H7 (cell line): ENCODE measurements around the gene HSD17B7. TPM values are rescaled to one million over a fixed set of nuclear protein-coding genes. Genes with fewer than 3 reads are reported as not detected.
"Not testable (repeated sequence)": the region's sequence is repeated elsewhere in the genome, so short reads cannot be mapped to it uniquely, and the experiment has no call there.

Experiments used
- DNase-seq: peaks from one replicate; pipeline ENCODE4 v3.0.0; 2012
- H3K27me3 ChIP-seq: 2 replicates; pipeline ENCODE4 v1.6.0; 2011; ENCODE audit warnings: mild to moderate bottlenecking, low read length; ENCODE audit not compliant: control insufficient read depth, insufficient read depth
- H3K36me3 ChIP-seq: replicated peaks from 2 replicates; pipeline ENCODE4 v1.5.1; 2011; ENCODE audit warnings: low read length; ENCODE audit not compliant: control insufficient read depth, insufficient read depth
- H3K4me3 ChIP-seq: 2 replicates; pipeline ENCODE4 v1.5.1; 2011; ENCODE audit warnings: low read depth, mild to moderate bottlenecking, control low read depth, low read length, moderate library complexity; ENCODE audit not compliant: insufficient read depth
- total RNA-seq: library from RNA; depleted of rRNA; stranded (reverse); fragments of >200 nt; shearing (Covaris generic); gene quantifications from 2 replicates; pipeline ENCODE4 v1.2.3, GENCODE V29; 2014; rRNA removed

HSD17B7 gene, protein sequence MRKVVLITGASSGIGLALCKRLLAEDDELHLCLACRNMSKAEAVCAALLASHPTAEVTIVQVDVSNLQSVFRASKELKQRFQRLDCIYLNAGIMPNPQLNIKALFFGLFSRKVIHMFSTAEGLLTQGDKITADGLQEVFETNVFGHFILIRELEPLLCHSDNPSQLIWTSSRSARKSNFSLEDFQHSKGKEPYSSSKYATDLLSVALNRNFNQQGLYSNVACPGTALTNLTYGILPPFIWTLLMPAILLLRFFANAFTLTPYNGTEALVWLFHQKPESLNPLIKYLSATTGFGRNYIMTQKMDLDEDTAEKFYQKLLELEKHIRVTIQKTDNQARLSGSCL
- total RNA-seq, result 27.3 and 38.1 TPM in 2 replicates

- not testable (repeated sequence) for H3K36me3 ChIP-seq, H3K27me3 ChIP-seq
- peak within 1 kb of the TSS; percentile 47 for H3K4me3 ChIP-seq
- DNase-seq, result peak; percentile 26
Measured at GRCh38 chr1:162790303-162790984, at the start of gene HSD17B7. TSS of gene HSD17B7 (plus strand) at chr1:162790702. CDS start at chr1:162790801, 99 bp downstream.

DNA sequence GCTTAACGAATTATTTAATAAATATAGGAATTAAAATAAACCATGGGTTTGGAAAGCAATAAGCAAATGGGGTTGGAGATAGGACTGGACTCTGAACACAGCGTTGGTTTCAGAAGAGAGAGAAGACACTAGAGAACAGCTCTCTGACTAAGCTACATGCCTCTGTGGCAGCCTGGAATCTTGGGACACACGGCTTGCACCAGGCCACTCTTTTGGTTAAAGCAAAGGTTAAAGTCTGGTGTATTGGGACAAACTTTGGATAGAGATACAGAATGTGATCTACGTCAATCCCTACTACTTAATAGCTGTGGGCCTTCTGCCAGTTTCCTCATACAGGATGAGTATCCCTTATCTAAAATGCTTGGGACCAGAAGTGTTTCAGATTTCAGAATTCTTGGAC, 49.7 kb upstream of the HSD17B7 start:
- DNase-seq, result no peak
- Histone ChIP-seq H3K36me3 (no peaks in the 10 kb centered on the region), H3K4me3 (no peak overlapping the region), H3K27me3 (no peaks in the 10 kb centered on the region)

GRCh38 chr1:162741574-162741973, 48.9 kb upstream of the HSD17B7 start:
- no peak for DNase-seq
- no peaks in the 10 kb centered on the region for H3K27me3 ChIP-seq
- H3K4me3 ChIP-seq, result no peak overlapping the region
- H3K36me3 ChIP-seq, result no peaks in the 10 kb centered on the region

GRCh38 chr1:162746264-162746942, 44.1 kb upstream of the HSD17B7 start:
- DNase-seq, H3K27me3 ChIP-seq, H3K4me3 ChIP-seq, H3K36me3 ChIP-seq: not testable (repeated sequence)

DNA sequence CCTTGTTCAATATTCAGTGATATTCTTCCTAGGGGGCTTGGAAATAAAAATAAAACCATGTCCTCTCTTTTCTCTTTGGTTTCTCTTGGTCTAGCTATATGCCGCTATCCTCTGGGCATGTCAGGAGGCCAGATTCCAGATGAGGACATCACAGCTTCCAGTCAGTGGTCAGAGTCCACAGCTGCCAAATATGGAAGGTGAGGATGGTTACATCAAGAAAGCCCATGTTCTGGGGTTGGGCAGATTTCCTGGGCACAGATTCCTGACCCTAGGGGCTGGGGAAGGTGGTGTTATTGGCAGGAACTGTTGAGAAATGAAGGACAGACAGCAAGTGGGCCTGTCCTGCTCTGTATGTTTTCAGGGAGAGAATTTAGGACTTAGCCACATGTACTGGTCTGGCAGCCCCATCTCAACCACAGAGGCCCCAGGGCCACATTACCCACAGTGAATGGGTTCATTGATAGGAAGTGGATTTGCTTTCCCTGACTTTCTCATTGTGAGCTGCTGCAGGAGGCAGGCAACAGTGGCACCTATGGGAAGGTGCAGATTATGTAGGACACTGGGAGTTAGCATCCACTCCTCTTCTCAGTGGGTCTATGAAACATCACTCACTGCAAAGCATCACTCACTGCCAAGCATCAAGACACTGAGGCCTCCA, 37.4 kb upstream of the HSD17B7 start:
- no peak for DNase-seq
- Histone ChIP-seq H3K27me3 (no peaks in the 10 kb centered on the region), H3K36me3 (no peaks in the 10 kb centered on the region), H3K4me3 (no peak overlapping the region)

GRCh38 chr1:162753998-162754585, 36.4 kb upstream of the HSD17B7 start:
- Histone ChIP-seq H3K4me3 (no peak overlapping the region), H3K36me3 (no peaks in the 10 kb centered on the region), H3K27me3 (no peaks in the 10 kb centered on the region)
- no peak for DNase-seq

DNA sequence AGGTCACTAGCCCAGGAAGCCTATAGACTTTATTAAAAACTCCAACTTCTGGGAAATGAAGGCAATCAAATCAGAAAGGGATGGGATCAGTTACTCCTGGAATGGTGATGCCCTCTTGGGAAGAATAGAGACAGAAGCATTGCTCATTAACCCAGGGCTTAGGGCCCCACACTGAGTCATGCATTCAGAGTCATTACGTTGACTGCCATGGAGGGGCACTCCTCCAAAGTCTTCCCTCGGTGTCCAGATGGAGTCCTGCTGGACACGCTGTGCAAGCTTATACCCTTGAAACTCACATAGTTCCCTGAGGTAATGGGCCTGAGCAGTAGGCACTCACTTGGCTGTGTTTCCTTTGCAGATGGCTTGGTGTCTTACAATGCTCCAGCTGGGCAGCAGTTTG, 35.2 kb upstream of the HSD17B7 start:
- Histone ChIP-seq H3K36me3 (no peaks in the 10 kb centered on the region), H3K27me3 (no peaks in the 10 kb centered on the region), H3K4me3 (no peak overlapping the region)
- DNase-seq, result no peak

GRCh38 chr1:162756523-162756922, 34.0 kb upstream of the HSD17B7 start:
- no peaks in the 10 kb centered on the region for H3K27me3 ChIP-seq
- H3K4me3 ChIP-seq, result no peak overlapping the region
- no peak for DNase-seq
- no peaks in the 10 kb centered on the region for H3K36me3 ChIP-seq

DNA sequence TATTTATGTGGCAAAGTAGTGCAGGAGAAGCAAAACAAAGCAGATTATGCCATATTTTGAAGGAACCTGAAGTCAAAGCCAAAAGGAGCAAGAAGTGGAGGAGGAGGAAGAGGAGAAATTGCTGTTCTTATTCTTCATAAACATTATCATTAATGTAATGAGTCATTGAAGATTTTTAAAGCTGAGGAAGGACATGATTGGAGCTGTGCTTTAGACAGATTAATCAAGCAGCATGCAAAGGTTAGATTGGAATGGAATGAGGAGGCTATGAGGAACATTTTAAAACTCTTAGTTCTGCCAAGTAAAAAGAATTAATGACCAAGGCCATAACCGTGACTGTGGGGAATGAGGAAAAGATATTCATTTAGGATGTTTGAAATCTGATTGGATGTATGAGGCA, 33.0 kb upstream of the HSD17B7 start:
- Histone ChIP-seq H3K36me3 (no peaks in the 10 kb centered on the region), H3K27me3 (no peaks in the 10 kb centered on the region), H3K4me3 (no peak overlapping the region)
- DNase-seq, result no peak

DNA sequence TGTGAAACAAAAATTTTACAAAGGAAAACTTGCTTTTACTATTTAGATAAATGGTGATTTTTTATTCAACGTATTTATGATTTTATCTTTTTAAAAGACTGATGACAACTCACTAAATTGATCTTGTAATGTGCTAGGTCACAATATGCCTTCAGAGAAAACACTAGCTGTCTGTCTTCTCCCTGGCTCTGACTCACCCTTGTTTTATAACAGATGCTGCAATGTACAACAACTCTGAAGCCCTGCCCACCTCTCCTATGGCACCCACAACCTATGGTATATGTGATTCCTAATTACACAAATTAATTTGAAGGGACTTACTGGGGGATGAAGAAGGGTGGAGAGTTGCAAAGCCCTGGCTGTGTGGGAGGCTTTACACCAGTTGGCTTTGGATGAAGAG, 24.7 kb upstream of the HSD17B7 start:
- Histone ChIP-seq H3K36me3 (no peaks in the 10 kb centered on the region), H3K4me3 (no peak overlapping the region), H3K27me3 (no peaks in the 10 kb centered on the region)
- no peak for DNase-seq

DNA sequence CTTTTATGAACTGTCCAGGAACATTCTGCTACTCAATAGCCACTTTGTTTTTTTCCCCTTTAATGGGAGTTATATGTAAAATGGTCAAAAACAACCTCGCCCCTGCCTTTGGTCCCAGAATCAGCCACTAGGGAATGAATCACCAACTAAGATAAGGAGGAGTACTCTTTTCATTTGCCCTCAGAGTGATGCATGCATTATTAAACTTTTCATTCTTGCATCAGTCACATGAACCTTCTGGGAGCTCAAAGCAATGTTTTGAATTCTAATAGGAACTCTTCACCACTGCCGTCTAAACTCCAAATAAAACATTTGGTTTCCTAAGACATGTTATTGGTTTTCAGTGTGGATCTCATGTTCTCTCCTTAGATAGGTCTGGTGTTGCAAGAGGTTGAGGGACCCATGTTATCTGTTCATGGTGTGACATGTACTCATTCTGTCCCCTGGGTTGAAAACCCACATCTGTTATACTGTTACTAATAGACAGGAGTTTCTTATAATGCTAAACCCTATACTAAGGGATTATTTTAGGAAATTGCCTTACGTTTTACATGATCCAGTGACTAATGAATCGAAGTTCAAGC, 17.8 kb upstream of the HSD17B7 start:
- Histone ChIP-seq H3K27me3 (no peaks in the 10 kb centered on the region), H3K36me3 (no peaks in the 10 kb centered on the region), H3K4me3 (no peak overlapping the region)
- no peak for DNase-seq

GRCh38 chr1:162774007-162774406, 16.5 kb upstream of the HSD17B7 start:
- H3K4me3 ChIP-seq, result no peak overlapping the region
- no peaks in the 10 kb centered on the region for H3K27me3 ChIP-seq
- no peaks in the 10 kb centered on the region for H3K36me3 ChIP-seq
- no peak for DNase-seq

GRCh38 chr1:162779043-162779442, 11.5 kb upstream of the HSD17B7 start:
- DNase-seq, result no peak
- H3K27me3 ChIP-seq, result no peaks in the 10 kb centered on the region
- no peak overlapping the region for H3K4me3 ChIP-seq
- no peaks in the 10 kb centered on the region for H3K36me3 ChIP-seq

GRCh38 chr1:162782671-162783070, 7.8 kb upstream of the HSD17B7 start:
- Histone ChIP-seq H3K36me3 (no peaks in the 10 kb centered on the region), H3K4me3 (no peak overlapping the region), H3K27me3 (no peaks in the 10 kb centered on the region)
- no peak for DNase-seq
